HG02623 (cell line): ENCODE results near the gene AGPS.
"Not testable (repeated sequence)": the region's sequence is repeated elsewhere in the genome, so short reads cannot be mapped to it uniquely, and the experiment has no call there.

Source experiments
- ATAC-seq: cut with Tn5 transposase; IDR thresholded peaks from one replicate; pipeline ENCODE4 v1.9.1; 2021; ENCODE audit warnings: moderate library complexity; ENCODE audit not compliant: unreplicated experiment

The AGPS gene

GRCh38 chr2:177466337-177467195, 74.0 kb downstream of the AGPS start:
- ATAC-seq, result no peak

DNA sequence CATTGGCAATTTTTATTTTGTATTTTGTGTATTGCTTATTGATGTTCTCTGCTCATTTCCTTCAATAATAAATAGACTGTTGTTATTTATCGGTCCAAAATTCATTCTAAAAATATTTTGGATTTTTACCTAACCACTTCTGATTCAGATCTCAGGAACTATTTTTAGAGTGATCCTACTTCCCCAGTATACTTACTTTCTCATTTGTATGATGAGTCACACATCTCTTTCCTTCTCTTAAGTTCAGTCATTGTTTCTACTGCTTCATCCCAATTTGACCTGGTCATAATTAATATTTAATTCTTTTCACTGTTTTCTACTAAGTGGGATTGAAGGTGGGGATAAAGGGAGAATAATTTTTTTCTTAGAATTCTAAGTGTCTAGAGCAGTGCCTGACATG, 75.1 kb downstream of the AGPS start:
- no peak for ATAC-seq

GRCh38 chr2:177471990-177472389, 79.4 kb downstream of the AGPS start:
- no peak for ATAC-seq

- ATAC-seq, result no peak
Measured at GRCh38 chr2:177474301-177474700, 81.7 kb downstream of the AGPS start.

- no peak for ATAC-seq
Measured at GRCh38 chr2:177474998-177475397, 82.4 kb downstream of the AGPS start.

- no peak for ATAC-seq
Measured at GRCh38 chr2:177476897-177477296, 84.3 kb downstream of the AGPS start.

DNA sequence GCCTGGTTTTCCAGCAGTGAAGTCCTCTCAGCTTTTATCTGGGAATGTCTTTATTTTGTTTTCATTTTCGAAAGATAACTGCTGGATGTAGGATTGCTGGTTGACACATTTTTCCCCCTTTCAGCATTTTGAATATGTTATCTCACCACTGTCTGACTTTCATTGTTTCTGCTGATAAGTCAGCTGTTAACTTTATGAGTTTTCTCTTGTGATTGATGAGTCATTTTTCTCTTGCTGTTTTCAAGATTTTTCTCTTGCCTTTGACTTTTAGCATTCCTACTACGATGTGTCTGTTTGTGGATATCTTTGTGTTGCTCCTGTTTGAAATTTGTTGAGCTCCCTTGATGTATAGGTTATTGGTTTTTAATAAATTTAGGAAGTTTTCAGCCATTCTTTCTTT, 85.5 kb downstream of the AGPS start:
- no peak for ATAC-seq

DNA sequence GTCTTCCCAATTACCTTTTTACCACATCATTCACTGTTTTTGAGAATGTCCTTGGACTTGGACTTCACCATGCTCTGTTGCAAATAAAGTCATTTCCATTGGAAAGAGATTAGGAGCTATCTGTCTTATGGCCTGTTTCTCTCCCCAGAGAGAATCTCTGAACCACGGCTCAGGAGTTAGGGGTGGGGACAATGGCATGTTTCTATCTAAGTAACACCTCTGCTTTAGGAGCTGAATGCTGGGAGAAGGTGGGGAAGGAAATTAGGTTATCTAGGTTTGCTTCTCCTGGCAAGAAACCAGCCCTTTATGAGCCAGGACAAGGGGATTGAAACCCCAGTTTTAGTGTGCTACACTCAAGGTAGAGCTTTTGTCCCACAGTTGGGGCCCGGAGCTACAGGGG, 86.3 kb downstream of the AGPS start:
- no peak for ATAC-seq

DNA sequence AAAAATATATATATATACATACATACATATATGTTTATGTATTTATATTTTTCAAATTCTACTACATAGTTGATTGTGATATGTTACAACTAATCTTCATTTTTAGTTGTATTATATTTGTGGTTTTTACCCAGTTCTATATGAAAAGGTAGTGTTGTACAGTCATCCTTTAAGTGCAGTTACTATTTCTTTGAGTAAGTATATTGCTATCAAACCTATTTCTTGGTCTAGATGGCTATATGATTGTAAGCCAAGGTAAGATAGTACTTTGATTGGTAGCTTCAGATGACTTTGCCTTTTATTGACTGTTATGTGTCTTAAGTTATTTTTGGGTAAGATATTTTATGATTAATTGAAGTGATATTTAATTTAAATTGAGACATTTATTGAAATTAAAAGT, 89.6 kb downstream of the AGPS start:
- no peak for ATAC-seq

- no peak for ATAC-seq
Measured at GRCh38 chr2:177483531-177483930, 91.0 kb downstream of the AGPS start.

GRCh38 chr2:177484180-177484795, 91.7 kb downstream of the AGPS start:
- ATAC-seq, result no peak

DNA sequence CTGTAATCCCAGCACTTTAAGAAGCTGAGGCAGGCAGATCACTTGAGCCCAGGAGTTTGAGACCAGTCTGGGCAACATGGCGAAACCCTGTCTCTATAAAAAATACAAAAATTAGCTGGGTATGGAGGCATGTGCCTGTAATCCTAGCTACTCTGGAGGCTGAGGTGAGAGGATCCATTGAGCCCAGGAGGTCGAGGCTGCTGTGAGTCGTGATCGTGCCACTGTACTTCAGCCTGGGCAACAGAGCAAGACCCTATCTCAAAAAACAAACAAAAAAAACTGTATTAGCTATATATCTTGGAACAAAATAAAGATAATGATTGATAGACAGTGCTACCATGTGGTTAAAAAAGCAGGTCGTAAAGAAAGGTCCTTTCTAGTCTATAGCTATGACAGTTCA, 93.1 kb downstream of the AGPS start:
- not testable (repeated sequence) for ATAC-seq

- no peak for ATAC-seq
Measured at GRCh38 chr2:177489719-177490301, 97.2 kb downstream of the AGPS start.

DNA sequence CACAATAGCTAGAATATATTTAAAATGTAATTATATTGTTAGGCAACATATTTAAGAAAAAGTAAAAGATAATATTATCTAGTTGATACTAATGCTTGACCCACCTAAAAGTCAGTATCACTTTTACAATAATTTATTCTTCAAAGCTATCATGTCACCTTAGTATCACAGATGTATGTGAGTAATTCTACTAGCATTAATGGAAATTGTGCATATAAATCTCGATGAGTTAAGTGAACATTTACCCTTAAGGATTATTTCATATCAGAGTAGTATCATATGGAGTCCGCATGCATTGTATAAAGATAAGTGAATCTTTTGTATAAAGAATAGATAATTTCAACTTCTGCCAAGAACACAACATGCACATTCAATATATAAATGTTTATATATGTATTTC, 103.4 kb downstream of the AGPS start:
- no peak for ATAC-seq

DNA sequence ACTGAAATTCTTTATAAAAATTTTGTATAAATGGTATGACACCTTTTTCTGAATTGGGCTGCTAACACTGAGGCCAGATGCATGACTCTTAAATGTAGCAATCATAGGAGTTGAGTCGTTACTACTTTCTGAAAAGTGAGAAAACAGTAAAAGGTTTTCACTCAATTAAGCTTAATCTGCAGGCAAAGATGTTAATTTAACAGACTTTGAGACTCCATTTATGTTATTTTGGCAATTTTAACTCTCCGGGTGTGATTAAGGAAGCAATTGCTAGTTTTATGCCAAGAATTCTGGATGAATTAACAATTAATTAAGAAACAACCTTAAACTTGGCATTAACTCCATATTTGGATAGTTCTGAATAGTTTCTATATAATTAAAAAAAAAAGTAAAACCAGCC, 104.3 kb downstream of the AGPS start:
- no peak for ATAC-seq

DNA sequence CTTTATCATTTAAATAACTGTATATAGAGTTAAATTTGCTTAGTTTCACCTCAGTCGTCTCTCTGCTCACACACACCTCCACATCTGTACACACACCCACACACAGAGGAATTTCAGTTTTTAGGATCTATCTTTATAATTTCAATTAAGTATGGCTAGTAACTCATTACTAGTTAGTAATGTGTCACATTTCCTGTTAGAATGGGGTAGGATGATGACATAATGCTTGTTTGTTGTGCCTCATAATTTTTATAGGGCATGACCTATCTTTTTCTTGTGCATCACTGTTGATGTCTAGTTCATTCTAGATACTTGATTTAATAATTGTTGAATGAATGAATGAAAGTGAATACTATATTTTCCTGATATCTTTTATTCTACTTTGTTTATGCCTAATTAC, 108.6 kb downstream of the AGPS start:
- ATAC-seq, result no peak

DNA sequence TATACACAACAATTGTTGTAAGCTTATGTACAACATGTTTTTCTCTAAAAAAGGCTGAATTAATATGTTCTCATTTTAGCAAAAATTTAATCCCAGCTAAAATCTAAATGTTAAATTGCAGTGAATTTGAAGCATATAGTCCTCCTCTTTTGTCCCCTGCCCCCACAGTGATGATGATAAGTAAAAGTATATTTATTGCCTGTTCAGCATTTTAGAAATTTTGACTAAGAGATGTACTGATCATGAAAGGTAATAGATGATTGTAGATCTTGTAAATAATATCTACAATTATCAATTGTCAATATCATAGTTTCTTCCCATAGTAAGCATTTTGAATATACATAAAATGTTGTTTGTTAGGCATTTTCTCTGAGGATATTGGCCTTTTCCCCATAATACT, 113.9 kb downstream of the AGPS start:
- ATAC-seq, result no peak

DNA sequence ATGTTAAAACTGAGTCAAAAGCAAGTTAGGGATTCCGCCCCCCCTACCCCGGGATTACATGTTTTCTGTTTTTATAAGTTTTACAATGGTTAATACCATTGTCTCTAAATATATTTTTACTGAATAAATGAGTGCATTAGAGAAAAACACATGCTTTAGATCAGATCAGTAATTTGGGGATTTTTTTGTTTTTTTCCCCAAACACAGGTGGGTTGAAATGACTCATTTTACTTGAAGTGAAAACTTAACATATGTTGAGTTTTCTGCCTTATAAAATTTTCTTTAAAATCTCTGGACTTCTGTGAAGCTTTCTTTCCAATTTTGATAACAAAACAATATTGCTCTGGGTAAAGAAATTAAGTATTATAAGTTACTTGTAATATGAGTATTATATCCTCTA, 114.4 kb downstream of the AGPS start:
- ATAC-seq, result no peak

DNA sequence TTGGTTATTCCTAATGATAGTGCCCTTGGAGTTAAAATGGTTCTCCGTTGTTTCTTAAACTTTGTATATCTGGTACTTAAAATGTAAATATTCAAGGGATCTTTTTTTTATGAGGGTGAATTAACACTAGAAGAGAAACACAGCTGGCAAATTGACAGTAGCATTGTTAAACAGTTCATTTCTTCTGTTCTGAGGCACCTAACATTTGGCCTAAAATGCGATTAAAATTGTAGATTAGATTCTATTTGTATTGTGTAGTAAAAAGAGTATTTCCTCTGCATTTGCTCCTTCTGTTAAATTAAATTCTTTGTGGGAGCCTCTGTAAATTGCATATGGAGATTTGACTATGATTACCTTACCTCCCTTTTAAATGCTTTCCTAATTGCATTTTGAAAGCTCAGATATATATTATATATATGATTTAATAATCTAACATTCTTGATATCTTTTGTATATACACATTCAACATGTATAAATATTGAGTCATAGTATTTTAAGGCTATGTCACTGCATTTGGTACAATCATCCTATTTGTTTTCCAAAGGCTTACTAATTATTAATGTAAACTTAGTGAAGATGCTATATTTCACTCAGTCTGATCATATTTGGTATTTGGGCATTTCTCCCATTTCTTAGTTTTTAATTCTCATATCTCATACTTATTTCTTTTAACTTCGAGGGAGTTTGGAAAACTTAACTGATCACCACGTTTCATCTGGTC, 124.4 kb downstream of the AGPS start:
- ATAC-seq, result no peak

GRCh38 chr2:177518754-177519153, 126.2 kb downstream of the AGPS start:
- no peak for ATAC-seq

GRCh38 chr2:177519534-177520115, 127.1 kb downstream of the AGPS start:
- no peak for ATAC-seq
